T follicular helper cell (primary cell): Measurements from ENCODE around the gene TGM4.
"Not testable (repeated sequence)": the region's sequence is repeated elsewhere in the genome, so short reads cannot be mapped to it uniquely, and the experiment has no call there.

Experiments used
- DNase-seq: peaks from one replicate; pipeline ENCODE4 v3.0.0-alpha.2; 2020; ENCODE audit warnings: low read depth
- total RNA-seq, 2 experiments: gene quantifications; one replicate each; lab custom pipeline; 2026; lab: John Stamatoyannopoulos, UW

Gene TGM4
- 0 reads per million in 2 experiments for total RNA-seq

DNA sequence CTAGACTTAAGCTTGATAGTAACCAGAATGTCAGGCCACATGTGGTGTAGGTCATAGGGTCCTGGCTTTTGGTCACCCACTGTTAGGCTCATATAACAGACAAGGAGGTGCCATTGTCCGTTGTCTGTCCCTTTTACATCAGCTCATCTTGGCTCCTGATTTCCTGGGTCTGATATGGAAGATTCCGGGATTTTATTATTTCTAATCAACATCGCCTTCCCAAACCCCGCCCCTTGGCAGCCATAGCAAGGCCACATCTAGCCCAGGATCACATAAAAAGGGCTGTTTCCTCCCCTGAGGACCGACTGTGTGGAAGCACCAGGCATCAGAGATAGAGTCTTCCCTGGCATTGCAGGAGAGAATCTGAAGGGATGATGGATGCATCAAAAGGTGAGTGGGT is at the start of gene TGM4:
TGM4 (plus strand) TSS at position 301 of the 400 bp plus-strand sequence; CDS start at position 372, 71 bp downstream.
- no peak for DNase-seq

DNA sequence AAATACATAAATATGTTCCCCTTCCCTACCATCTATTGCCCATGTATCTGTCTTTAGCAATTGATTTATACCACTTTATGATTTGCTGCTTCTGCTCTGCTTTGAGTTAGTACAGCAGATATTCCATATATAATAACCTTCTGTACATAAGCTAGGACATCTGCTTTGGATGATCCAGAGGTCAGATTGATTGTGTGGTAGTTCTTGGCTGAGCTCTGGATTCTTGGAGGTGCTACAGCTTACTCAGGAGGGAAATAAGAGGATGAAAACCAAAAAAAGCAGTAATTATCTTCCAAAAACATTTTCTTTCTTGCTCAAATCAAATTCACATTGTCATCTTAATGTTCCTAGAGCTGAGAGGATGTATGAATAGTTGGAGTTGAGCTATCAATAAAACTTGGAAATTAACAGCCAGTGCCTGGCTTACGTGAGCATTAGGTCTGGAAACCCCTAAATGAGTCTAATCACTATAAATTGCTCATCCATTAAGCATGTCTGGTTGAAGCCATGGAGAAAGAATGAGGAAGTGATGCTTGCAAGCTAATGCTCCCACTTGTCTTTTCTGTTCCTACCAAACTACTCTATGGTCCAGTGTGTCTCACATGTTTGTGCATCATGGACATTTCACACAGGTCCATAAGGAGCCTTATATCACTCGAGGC is 49.0 kb upstream of the TGM4 start:
- DNase-seq, result no peak

DNA sequence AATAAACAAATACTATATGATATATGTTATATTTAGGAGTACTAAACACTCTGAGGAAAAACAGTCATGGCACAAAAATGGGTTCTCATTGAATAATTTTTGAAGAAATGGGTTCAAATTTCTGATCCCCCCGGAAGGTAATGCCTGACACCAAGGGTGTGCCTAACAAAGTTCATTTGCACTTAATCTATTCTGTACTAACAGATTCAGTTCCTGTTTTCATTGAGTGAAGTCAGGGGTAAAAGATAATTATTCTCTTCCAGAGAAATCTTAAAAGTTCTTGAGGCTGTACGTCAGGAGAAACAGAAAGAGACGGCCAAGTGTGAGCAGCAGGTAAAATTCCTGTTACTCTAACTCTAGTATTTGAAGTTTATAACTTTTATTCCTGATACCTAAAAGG is 47.2 kb upstream of the TGM4 start:
- no peak for DNase-seq

DNA sequence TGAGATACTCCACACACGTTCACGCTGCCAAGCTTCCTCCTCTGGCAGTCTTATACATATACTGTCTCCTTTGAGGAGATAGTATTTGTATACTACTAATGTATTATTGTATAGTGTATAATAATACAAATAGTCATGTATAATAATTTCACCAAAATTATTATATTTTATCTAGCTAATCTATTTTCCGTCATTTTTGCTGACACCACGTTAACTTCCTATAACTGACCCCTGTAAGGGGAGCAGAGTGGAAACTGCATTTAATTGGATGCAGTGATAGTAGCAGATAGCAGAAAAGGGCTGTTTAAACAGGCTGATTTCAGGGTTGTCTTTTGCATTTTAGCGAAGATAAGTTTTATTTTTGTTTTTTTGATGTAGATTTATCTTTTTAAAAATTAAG is 43.2 kb upstream of the TGM4 start:
- DNase-seq, result no peak

DNA sequence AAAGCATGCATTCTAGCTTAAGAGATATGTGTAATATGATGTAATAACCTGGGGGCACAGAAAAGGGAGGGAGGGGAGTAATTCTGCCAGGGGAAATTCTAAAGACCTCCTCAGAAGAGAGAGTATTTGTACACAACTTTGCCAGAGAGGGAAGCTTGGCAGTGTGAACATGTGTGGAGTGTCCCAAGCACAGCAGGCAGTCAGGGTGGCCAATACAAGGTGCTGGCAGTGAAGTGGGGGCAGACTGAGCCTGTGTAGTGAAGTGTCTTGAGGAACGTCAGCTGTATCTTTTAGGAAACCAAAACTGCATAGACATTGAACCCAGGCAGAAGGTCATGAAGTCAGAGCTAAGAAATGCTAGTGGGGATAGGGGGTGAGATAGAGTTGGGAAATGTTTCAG is 42.4 kb upstream of the TGM4 start:
- DNase-seq, result no peak

DNA sequence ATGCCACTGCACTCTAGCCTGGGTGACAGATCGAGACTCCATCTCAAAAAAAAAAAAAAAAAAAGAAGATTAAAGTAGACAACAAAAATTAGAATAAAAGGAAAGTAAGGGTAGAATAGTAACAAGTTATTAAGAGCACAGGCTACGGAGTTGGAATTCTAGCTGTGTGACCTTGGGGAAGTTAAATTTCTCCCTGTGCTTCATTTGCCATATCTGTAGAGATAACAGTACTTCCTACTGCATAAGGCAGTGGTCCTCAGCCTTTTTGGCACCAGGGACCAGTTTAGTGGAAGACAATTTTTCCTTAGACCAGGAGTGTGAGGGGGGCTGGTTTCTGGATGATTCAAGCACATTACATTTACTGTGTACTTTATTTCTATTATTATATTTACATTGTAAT is 41.4 kb upstream of the TGM4 start:
- no peak for DNase-seq

DNA sequence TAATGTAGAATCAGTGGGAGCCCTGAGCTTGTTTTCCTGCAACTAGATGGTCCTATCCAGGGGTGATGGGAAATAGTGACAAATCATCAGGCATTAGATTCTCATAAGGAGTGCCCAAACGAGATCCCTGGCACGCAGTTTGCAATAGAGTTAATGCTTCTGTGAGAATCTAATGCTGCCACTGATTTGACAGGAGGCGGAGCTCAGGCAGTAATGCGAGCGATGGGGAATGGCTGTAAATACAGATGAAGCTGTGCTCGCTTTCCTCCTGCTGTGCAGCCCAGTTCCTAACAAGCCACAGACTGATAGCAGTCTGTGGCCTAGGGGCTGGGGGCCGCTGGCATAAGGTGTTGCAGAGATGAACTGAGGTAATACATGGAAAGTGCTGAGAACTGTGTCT is 41.0 kb upstream of the TGM4 start:
- DNase-seq, result no peak

DNA sequence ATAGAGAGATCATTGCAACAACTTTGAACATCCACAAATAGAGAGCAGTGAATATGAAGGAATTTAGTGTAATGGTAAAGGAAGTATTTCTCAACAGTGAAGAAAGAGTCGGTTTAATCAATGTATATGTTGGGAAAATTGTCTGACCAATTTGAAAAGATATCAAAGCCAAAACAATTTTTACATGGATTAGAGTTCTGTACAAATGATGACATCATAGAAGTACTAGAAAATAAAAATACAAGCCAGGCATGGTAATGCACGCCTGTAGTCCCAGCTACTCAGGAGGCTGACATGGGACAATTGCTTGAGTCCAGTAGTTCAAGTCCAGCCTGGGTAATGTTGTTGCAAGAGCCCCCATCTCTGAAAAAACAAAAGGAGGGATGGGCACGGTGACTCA is 38.7 kb upstream of the TGM4 start:
- DNase-seq, result no peak

DNA sequence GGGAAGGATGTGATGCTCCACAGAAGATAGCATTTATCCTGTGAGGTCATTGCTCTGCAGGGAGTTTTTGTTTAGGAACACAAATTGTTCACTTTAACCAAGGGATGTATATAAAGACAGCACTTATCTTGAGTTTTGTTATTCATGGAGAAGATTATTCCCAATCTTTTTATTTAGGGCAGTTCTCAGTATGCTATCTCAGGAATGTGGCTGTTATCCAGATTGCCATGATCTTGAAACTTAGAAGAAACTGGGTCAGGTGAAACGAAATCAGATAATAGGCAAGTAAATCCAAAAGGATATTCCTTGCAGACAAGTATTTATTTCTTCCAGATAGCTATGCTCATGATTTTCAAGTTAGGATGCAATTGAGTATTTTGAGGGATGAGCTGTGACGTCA is 32.0 kb upstream of the TGM4 start:
- DNase-seq, result no peak

DNA sequence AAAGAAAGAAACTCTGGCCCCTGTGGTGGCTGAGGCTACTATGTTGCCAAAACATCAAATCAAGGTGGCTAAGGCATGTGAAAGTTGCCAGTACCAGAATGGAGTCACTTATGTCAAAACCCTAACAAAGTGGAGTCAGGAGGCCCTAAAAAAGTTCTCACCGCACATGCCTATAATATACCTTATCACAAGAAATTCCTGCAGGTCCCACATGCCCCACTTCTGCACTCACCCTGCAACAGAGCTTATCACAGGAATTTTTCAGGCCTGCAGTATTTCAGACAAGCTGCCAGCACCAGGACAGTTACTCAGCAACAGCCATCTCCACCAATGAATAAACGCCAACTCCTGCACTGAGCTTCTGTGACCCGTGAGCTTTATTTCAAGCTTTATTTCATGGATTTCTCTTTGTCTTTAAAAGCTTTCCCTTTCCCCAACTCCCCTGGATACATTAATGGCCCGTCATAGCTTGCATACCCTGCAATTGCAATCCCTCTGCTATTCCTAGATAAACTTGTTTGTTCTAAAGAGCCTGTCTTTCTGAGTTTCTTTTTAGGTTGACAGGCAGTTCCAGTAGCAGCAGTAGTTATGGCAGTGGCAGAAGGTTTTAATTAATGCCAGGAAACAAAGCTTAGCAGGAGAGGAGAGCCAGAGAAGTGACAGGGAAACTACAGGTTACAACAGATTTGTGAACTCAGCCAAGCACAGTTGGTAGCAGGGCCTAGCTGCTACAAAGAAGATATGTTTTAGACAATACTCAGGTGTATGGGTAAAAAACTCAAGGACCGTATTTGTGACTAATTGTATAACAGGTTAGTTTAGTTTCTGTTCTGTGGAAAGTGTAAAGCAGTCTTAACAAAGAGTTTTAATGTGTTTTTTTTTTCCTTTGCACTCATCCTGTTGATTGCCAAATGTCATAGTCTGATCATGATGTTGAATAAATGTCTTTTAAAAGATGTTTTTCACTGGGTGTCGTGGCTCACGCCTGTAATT is 28.6 kb upstream of the TGM4 start:
- DNase-seq, result no peak

DNA sequence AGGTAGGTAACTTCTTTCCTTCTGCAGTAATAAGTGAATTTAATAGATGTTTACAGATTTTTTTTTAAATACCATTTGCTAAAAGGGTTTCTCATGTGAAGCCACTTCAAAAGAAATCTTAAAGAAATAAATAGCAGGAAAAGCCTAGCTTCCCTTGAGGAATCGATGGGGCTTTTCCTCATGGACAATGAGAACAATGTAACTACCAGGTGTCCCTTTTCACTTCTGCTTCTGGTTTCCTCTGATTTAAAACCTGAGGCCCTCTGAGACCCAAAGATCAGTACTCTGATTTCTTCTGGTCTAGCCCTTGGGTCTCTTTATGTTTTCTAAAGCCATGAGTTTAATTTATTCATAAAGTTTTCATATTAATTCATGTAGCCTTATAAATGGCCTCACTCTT is 25.8 kb upstream of the TGM4 start:
- no peak for DNase-seq

DNA sequence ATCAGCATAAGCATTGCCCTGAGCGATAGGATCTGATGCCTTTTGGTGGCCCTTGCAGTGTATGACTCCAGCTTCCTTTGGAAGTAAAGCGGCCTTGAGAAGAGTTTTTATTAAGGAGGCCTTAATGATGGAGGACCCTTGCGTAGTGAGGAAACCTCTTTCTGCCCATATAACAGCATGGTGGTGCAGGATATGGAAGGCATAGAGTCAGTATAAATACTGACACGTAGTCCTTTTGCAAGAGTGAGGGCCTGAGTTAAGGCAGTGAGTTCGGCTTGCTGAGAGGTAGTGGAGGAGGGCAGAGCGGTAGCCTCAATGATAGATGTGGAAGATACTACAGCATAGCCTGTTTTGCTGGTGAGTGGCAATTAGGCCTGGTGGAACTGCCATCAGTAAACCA is 17.7 kb upstream of the TGM4 start:
- not testable (repeated sequence) for DNase-seq

DNA sequence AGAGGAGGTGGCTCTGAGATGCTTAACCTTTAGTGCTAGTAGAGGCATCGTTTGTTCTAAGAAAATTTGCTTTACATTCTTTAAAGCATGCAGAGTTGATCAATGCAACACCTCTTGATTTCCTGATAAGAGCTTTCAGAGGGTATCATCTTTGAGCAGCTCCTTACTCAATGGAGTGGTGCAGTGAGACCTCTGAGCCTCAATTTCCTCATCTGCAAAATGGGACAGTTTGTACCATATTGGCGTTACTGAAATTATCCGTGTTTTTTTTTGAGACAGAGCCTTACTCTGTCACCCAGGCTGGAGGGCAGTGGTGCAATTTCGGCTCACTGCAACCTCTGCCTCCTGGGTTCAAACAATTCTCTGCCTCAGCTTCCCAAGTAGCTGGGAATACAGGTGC is 14.3 kb upstream of the TGM4 start:
- DNase-seq, result no peak

DNA sequence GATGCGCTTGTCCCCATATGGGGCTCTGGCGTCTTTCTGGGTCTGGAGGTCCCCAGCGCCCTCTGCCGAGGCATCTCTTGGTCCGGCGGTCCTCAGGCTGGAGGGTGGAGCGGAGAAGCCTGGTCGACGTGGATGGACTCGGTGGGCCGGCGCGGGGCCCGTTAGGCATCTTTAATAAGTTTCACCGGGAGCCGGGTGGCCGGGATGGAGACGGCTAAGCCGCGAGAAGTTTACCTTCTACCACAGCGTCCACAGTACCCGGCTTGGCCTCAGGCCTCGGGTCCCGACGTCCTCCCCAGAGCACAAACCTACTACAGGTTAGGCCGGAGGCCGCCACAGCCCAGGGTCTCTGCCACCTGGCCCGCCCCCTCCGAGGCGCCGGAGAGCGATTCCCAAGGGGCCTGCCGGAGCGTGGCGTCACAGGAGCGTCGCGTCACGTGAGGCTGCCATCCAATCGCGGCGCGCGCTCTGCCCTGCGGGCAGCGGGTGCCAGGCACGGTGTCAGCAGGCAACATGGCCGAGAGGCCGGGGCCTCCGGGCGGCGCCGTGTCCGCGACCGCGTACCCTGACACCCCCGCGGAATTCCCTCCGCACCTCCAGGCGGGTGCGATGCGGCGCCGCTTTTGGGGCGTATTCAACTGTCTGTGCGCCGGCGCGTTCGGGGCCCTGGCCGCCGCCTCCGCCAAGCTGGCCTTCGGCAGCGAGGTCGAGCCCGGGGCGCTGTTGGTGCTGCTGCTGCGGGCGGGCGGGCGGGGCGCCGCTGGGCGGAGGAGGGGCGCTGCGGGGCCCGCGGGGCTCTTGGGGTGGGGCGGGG is 12.8 kb upstream of the TGM4 start, which contains the start of gene TMEM42:
TMEM42 (plus strand) TSS at position 501 of the 814 bp plus-strand sequence; CDS start at position 514, 13 bp downstream.
- DNase-seq, result peak; percentile 76

DNA sequence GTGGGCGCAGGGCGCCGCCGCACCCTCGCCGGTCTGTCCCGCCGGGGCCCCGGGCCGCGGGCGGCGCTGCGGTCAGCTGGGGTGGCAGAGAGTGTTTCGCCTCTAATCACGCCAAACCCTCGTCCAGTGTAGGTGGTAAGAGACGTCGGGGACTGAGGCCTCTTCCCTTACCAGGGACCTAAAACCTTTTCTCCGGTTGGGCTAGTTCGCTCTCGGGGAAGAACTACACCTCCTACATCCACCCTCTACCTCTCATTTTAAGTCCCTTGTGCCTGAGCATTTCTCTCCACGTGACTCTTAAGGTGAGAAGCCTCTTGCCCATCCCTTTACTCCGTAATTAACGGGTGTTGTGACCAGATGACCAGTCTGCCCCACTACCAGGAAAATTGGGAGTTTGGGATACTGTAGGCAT is 12.2 kb upstream of the TGM4 start:
- no peak for DNase-seq

DNA sequence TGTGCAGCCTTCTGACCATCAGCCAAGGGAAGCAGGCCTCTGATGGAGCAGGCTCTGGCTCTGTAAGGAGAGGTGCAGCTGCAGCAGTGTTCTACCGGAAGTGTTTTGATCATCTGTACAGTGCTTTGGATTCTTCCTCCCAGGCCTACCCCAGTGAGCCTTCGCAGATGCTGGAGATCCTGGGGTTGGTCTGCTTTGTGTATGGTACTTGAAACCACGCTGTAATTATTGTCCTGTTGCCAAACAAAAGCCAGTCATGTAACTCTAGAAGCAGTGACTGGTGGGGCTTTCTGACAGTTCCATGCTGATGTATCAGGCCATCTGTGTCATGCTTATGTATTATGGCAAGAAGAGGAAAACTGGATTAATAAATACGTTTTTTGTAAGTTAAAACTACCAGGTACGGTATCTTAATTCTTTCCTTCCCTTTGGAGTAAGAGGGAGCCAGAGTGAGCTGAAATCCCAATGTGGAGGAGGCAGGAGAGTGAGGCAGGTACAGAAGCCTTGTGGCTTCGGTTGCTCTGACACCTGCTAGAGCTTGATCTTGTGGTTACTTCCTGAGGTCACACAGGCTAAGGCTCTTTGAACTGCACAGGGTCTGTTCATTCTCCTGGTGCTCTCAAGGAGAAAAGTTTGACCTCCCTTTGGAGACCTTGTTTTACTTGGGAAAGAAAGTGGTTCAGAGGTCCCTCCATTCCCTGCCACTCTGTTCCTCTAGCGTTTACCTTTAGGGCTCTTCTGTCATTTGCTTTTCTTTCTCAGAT is 9.0 kb upstream of the TGM4 start:
- no peak for DNase-seq

DNA sequence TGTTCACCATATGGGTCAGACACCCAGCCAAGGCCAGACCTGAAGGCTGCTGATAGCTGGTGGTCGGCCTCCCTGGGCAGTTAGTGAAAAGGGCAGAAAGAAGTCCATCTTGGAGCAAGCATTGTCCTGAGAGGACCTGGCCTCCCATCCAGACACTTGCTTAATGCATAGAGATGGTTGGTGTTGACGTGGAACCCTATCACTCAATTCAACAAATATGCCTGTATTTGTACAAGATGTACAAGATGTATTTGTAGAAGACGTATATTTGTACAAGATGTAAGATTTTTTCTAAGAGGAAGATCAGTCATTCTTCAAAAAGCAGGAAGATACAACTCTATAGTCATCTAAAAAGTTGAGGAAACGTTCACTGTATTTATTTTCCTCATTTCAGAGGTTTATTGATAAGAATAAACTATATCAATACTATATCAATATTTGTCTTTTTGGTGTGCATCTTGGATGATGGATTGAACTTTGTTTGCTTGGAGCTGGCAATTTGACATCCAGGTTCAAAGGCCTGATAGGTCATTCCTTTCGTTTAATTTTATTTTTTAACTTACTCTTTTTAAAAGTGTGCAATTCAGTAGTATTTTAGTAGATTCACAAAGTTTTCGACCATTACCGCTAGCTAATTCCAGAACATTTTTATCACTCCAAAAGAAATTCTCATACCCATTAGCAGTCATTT is 6.8 kb upstream of the TGM4 start:
- no peak for DNase-seq

DNA sequence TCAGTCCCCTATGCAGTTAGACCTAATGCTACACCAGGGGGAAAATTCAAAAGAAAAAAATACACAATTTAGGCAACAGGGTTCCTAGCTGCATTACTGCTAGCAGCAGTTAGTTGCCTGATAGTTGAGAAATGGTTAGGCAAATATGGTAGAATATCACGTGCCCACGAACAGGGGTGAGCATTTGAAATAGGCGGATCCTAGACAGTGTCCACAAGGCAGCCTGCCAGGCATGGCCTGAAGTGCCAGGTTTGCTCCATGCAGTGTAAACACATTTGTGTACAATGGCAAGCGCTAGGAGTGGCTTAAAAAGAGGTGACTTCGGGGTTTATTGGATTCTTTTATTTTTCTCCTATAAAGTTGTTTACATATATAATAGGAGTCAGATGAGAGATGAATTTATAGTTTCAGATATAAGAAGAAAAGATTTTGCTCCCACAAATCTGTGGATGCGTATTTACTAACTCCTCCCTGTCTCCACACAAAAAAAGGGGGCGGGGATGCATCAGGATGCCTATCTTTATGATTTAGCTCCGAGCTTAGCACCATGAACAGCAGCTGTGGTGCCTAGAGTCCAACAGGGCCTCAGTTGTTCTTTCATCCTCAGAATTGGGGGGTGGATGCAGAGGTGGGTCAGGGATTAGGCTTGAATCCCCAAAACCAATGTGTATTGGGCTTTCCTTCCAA is 3.9 kb upstream of the TGM4 start:
- no peak for DNase-seq

DNA sequence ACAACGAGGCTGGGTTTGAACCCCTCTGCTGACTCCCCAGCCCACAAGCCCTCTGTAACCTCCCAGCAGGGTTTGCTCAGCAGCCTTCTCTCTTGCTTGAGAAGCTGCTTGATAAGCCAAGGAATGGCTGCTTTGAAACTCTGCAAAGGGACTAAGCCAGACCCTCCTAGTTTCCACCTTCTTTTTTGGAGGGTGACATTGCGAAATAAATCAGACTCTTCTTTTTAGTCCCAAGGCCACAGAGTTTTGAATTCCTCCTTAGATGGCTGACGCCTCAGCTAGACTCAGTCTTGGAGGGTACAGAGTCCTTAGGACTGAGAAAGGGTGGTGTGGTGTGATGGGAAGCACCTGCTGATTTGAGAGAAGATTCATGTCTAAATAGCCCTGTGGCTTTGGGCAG is 1.2 kb downstream of the TGM4 start:
- DNase-seq, result no peak

DNA sequence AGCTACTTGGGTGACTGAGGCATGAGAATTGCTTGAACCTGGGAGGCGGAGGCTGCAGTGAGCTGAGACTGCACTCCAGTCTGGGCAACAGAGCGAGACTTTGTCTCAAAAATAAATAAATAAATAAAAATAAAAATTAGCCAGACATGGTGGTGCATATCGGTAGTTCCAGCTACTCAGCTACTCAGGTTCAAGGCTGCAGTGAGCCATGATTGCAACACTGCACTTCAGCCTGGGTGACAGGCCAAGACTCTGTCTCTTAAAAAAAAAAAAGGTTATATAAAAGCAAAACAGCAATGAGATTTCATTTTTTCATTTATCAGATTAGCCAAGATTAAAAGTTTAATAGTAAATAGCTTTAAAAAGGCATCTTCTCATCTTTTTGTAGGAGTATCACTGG is 2.9 kb downstream of the TGM4 start:
- DNase-seq, result no peak
